AG09309 (cell line): Measurements from ENCODE around the gene TFE3.

Experiments
- DNase-seq: peaks from one replicate; pipeline ENCODE4 v3.0.0-alpha.2; 2010; ENCODE audit warnings: low read depth
- H3K4me3 ChIP-seq: 2 replicates; pipeline ENCODE4 v1.5.1; 2011; ENCODE audit warnings: mild to moderate bottlenecking, low read depth, low read length, moderate library complexity; ENCODE audit not compliant: control insufficient read depth
- TF ChIP-seq, protein P1 (sequence below): IDR thresholded peaks from 2 replicates; pipeline ENCODE4 v1.5.1; 2011; ENCODE audit warnings: mild to moderate bottlenecking, low read depth, low read length, inconsistent platforms; ENCODE audit not compliant: insufficient read depth, control insufficient read depth; ENCODE audit errors: missing control alignments

Gene TFE3

GRCh38 chrX:49043987-49044281 lies 777 bp upstream of the TFE3 start:
- no peak for DNase-seq
- peak overlapping the region; percentile 22 for H3K4me3 ChIP-seq
- TF ChIP-seq, protein P1, sequence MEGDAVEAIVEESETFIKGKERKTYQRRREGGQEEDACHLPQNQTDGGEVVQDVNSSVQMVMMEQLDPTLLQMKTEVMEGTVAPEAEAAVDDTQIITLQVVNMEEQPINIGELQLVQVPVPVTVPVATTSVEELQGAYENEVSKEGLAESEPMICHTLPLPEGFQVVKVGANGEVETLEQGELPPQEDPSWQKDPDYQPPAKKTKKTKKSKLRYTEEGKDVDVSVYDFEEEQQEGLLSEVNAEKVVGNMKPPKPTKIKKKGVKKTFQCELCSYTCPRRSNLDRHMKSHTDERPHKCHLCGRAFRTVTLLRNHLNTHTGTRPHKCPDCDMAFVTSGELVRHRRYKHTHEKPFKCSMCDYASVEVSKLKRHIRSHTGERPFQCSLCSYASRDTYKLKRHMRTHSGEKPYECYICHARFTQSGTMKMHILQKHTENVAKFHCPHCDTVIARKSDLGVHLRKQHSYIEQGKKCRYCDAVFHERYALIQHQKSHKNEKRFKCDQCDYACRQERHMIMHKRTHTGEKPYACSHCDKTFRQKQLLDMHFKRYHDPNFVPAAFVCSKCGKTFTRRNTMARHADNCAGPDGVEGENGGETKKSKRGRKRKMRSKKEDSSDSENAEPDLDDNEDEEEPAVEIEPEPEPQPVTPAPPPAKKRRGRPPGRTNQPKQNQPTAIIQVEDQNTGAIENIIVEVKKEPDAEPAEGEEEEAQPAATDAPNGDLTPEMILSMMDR: no peak

DNA sequence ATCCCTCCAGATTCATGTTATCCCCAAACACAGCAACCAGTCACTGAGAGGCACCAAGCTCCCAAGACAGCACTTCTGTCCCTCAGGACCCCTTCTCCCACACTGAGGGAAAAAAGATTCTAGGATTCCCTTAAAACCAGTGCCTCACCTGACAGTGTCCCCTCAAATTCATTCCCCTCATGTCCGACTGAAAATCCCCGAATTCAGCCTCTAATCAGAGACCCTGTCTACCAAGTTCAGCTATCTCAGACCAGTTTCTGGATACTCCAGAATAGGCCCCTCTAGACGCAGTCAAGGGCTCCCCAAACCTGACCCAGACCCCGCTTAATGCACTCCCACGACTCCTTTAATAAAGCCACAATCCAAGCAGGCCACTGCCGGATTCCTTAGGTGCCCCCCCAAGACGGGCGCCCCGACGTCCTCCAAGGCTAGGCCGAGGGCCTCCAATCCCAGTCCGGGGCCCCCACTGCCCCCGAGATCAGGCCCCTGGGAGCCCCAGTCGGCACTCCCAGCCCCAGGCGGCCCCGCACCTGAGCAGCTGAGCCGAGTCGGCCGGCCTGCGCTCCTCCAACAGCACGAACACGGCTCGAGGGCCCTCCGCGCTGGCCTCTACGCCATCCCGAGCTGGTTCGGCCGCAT lies 457 bp downstream of the TFE3 start:
- DNase-seq: no peak
- peak overlapping the region; percentile 73 for H3K4me3 ChIP-seq
- TF ChIP-seq, protein P1: no peak

DNA sequence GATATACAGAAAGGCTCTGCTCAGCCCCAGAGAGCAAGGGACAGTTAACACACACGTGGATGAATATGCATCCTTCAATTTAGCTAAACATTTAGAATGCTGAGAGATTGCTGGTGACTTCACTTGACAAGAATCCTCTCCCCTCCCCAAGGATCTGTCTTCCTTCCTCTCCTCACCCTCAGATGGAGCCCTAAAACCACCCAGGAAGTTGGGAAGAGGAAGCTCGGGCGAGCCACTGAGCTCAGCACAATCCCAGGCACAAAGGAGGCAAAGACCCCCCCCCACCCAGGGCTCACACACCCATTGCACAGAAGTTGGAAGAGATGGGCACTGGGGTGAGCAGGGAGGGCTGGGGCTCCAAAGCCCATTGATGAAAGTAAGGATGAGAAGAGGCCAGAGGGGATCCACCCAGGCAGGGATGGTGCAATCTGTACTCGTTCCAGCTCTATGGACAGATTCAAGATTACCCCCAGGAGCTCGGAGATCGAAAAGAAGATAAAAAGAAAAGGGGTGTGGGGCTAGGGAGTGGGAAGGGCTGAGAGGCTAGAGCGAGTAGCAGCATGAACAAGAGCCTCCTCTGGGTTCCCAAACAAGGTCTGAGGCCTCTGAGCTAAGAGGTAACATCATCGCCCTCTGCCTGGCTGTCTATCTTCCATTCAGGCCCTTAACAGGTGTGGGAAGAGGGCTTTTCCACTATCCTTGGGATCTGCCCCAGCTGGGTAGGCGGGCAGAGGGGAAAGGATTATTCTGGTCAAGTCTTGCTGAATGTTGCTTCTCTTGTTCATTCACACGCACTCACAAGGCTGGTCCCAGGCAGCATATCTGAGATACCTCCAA lies 1.2 kb downstream of the TFE3 start:
- H3K4me3 ChIP-seq: peak overlapping the region; percentile 73
- DNase-seq: peak; percentile 25
- TF ChIP-seq, protein P1: no peak

DNA sequence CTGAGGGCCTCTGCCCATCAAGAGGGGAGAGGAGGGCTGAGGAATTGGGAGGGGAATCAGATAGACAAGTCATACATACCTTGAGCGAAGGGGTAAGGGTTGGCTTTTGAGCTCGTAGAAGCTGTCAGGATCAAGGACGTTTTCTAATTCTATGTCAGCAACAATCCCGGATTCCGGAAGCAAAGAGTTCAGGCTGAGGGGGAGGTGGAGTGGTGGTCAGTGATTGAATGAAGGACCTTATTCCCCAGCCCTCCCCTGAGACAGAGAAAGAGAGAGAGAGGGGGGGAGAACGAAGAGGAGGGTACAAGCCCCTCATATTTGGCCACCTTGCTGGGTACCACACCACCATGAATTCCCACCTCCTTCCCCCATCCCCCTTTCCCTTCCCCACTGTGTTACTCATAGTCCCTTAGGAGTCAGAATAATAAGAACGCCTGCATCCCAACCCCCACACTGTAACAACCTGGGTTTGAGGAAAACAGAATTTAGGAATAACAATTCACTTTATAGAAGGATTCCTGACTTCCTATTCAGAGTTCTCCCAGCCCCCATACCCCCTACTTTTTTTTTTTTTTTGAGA lies 2.7 kb downstream of the TFE3 start:
- H3K4me3 ChIP-seq: peak overlapping the region; percentile 43
- DNase-seq: no peak
- TF ChIP-seq, protein P1: no peak

DNA sequence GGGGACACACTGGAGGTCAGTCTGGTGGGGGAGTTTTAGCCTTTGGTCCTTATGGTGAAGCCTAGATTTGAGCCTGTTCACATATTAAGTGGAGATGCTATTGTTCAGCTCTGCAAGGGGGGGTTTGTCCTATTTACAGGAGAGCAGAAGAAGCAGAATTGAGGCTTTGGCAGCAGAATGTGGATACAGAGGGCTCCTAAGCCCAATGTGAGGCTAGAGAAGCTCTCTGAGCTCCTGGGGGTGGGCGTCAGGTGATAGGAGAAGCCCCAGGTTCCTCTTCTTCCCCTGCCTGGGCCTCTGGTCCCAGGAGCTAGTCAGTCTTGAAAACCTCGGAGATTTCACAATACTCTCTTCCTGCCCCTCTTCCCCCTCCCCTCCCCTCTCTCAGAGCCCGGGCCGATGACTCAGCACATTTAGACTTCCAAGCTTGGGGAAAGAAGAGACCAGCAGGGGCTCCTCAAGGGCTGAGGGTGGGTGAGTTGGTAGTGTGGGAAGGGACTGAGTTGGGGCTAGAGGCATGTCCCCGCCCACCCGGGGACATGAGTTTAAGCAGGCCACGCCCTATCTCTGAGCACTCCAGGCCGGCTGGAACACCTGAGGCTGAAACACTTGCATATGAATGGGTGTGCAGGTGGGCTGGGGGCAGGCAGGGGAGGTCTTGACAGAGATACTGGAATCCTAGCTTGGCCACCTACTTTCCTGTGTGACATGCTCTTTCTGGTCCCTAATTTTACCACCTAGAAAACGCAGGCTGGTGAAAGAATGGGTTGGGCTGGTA lies 3.4 kb downstream of the TFE3 start:
- H3K4me3 ChIP-seq: peak overlapping the region; percentile 43
- TF ChIP-seq, protein P1: peak; percentile 10
- DNase-seq: peak; percentile 70

DNA sequence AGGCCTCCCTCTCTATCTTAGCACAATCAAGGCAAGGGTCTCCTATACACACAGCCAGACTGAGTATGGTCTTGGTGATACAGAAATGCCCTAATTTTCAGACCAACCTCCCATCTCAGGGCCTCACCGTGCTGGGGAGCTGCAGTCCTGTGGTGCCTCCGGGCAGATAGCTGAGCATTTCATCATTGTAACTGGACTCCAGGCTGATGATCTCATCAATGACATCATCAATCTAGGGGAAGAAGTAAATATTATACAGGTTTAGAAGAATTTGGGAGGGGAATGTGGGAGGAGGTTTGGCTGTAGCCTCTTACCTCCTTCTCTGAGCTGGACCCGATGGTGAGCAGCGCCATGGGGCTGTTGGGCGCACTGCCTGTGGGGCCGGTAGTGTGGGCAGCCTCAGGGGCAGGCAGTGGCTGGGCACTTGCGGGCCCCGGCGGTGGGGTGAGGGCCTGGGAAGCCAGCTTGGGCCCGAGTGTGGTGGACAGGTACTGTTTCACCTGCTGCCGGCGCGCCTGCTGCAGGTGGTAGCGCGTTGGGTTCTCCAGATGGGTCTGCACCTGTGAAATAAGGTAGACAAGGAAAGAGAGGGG lies 5.2 kb downstream of the TFE3 start:
- no peak for DNase-seq
- H3K4me3 ChIP-seq: no peak overlapping the region
- TF ChIP-seq, protein P1: no peak
